Heart left ventricle (tissue), 16 donors: Measurements from ENCODE around the gene KCNAB2. TPM values are rescaled to one million over a fixed set of nuclear protein-coding genes. Genes with fewer than 3 reads are reported as not detected.

Experiments used
- ATAC-seq, 4 donors: fragments of 200-7000 bp; cut with Tn5 transposase; one replicate each; pipeline ENCODE4 v1.9.1; 2020 to 2022; ENCODE audit warnings: moderate library complexity in 4 of 4, mild to moderate bottlenecking in 3 of 4, moderate number of reproducible peaks in 1 of 4
- DNase-seq, 5 donors: peaks; one replicate each; pipeline ENCODE4 v3.0.0-alpha.2; 2020
- H3K27ac ChIP-seq, 12 donors: fragments of 200-600 bp; sonication (generic) in 4 of 12; one replicate each; pipeline versions ENCODE4 v1.5.0 to v1.8.0; 2016 to 2022; ENCODE audit warnings: mild to moderate bottlenecking in 2 of 12
- H3K27me3 ChIP-seq, 9 donors: fragments of 200-600 bp; sonication (generic) in 2 of 9; one replicate each; pipeline versions ENCODE4 v1.5.1 to v1.8.0; 2016 to 2022; ENCODE audit warnings: mild to moderate bottlenecking in 3 of 9
- H3K36me3 ChIP-seq, 9 donors: fragments of 200-600 bp; sonication (generic) in 2 of 9; one replicate each; pipeline versions ENCODE4 v1.5.0 to v1.8.0; 2018 to 2022; ENCODE audit warnings: mild to moderate bottlenecking in 2 of 9
- H3K4me1 ChIP-seq, 12 donors: fragments of 200-600 bp; sonication (generic) in 4 of 12; one replicate each; pipeline versions ENCODE4 v1.5.0 to v1.8.0; 2016 to 2022; ENCODE audit warnings: mild to moderate bottlenecking in 3 of 12
- H3K4me3 ChIP-seq, 12 donors: fragments of 200-600 bp; sonication (generic) in 4 of 12; one replicate each; pipeline versions ENCODE4 v1.5.0 to v1.8.0; 2017 to 2022; ENCODE audit warnings: mild to moderate bottlenecking in 9 of 12, moderate library complexity in 4 of 12
- H3K9me3 ChIP-seq, 12 donors: fragments of 200-600 bp; sonication (generic) in 4 of 12; one replicate each; pipeline versions ENCODE4 v1.5.0 to v1.8.0; 2016 to 2022; ENCODE audit warnings: mild to moderate bottlenecking in 1 of 12
- CTCF ChIP-seq, 12 donors: fragments of 200-600 bp; sonication (generic) in 4 of 12; IDR thresholded peaks; one replicate each; pipeline versions ENCODE4 v1.5.0 to v1.8.0; 2018 to 2022; ENCODE audit warnings: antibody characterized with exemption in 12 of 12, mild to moderate bottlenecking in 5 of 12
- POLR2A ChIP-seq, 2 donors: fragments of 450-650 bp; IDR thresholded peaks; one replicate each; pipeline ENCODE4 v1.6.1; 2017; ENCODE audit warnings: antibody characterized with exemption in 2 of 2, mild to moderate bottlenecking in 2 of 2, moderate library complexity in 2 of 2
- WGBS, 4 donors: extraction: QIAGEN DNeasy Blood & Tissue Kit in 2 of 4; methylation state at CpG; one replicate each; pipeline versions ENCODE4 v1.1.5 to v1.1.7; 2013 to 2018; 5-methylcytosine and 5-hydroxymethylcytosine counted together
- intact Hi-C, 10 donors: fragments of 100-400 bp; cut with DNase I; formaldehyde crosslinking; loops; one replicate each; pipeline versions ENCODE4 v1.11.1 to v1.14.2; 2022
- polyA plus RNA-seq, 2 donors: library from polyadenylated mRNA; stranded (reverse); fragments of 200-250 nt; gene quantifications; one replicate each; pipeline ENCODE4 v1.2.3, GENCODE V29; 2013
- total RNA-seq, 9 donors: library from RNA; depleted of rRNA in 2 of 9; stranded (reverse); fragments of >200 nt in 2 of 9; fragmentation: NEBNext Ultra II Directional in 3 of 9; extraction: Animal tissue kit (Norgen Biotek cat#: 25700) in 3 of 9; gene quantifications; one replicate each; pipeline versions ENCODE4 v1.1.0 to v1.2.4, GENCODE V29; 2016 to 2023
- donor health status: ischemic (EF 13 %, LVEDD 7.1; RV severe dilation, severe dysfunction).
- donor health status: healthy with polysubstance abuse.
- donor health status: DM: no; HTN: yes; CAD: no.
- donor health status: DM: no; HTN: no; CAD: no.
- donor health status: ischemic (EF 25% LVEDD 6.9; RV normal size, moderate dysfunction).
- donor health status: ischemic (EF 25% LVEDD 5.7; RV mildly dilated, moderate dysfunction).
- donor health status: healthy.
- donor health status: DM: yes; HTN: yes; CAD: no.
- donor health status: ischemic (EF 35%, LVEDD 5.7; RV mildly dilated, moderate dysfunction).
- donor health status: nonischemic (EF 11% LVEDD 7.7; RV severe dilation, severe dysfunction).
- donor health status: DM: yes; HTN: yes; CAD: no.
- donor health status: PGD.
- donor health status: ischemic (EF 29% LVEDD 5.4; RV normal size, mild dysfunction).
- donor health status: nonischemic (EF 23%, LVEDD 6.1; RV moderate dilation, normal function).

KCNAB2 gene
- total and polyA plus RNA-seq, 11 donors = 10.7 to 51.4 (median 27.2) TPM

GRCh38 chr1:6000444-6001288, 45.0 kb upstream of the KCNAB2 start:
- Histone ChIP-seq H3K9me3 (no peaks in the 10 kb centered on the region), H3K4me3 (no peak overlapping the region), H3K27me3 (no peaks in the 10 kb centered on the region), H3K4me1 (peaks cover 0 to 18% (median 6%) of the 10 kb centered on the region in 12 donors), H3K36me3 (peaks cover 0 to 7% (median 0%) of the 10 kb centered on the region in 9 donors), H3K27ac (peak overlapping the region in 1 of 12 donors; percentile 95)
- DNase-seq (peak in 2 of 5 donors; percentile 19 to 33), ATAC-seq (no peak)
- TF ChIP-seq POLR2A (IDR thresholded peaks at IDR 0.05) = no peak
- TF ChIP-seq CTCF (IDR thresholded peaks at IDR 0.05) = no peak
- intact Hi-C loops = no loop called here
- WGBS, 4 donors = 83 to 90% (median 87%) methylated on average over 16 to 17 of the region's 17 CpGs

GRCh38 chr1:6001992-6002576, 43.6 kb upstream of the KCNAB2 start:
- TF ChIP-seq CTCF (IDR thresholded peaks at IDR 0.05) (no peak), POLR2A (IDR thresholded peaks at IDR 0.05) (no peak)
- H3K4me1 ChIP-seq = peaks cover 0 to 22% (median 8%) of the 10 kb centered on the region in 12 donors
- ATAC-seq = peak; percentile 40 to 55 (median 44)
- H3K27me3 ChIP-seq = no peaks in the 10 kb centered on the region
- no peaks in the 10 kb centered on the region for H3K36me3 ChIP-seq
- WGBS, 4 donors = 37 to 49% (median 48%) methylated on average over 8 to 13 of the region's 13 CpGs
- intact Hi-C loops = no loop called here
- peak in 4 of 5 donors; percentile 35 to 76 (median 74) for DNase-seq
- H3K9me3 ChIP-seq = no peaks in the 10 kb centered on the region
- H3K4me3 ChIP-seq = peak overlapping the region in 1 of 12 donors; percentile 18
- peak overlapping the region; percentile 28 to 95 (median 84) for H3K27ac ChIP-seq

GRCh38 chr1:6002714-6003501, 42.8 kb upstream of the KCNAB2 start:
- peak overlapping the region; percentile 28 to 95 (median 84) for H3K27ac ChIP-seq
- H3K36me3 ChIP-seq = no peaks in the 10 kb centered on the region
- TF ChIP-seq CTCF (IDR thresholded peaks at IDR 0.05) (peak in 5 of 12 donors; percentile 9 to 34 (median 24)), POLR2A (IDR thresholded peaks at IDR 0.05) (no peak)
- ATAC-seq (peak; percentile 82 to 86 (median 84)), DNase-seq (peak; percentile 61 to 92 (median 74))
- peak overlapping the region in 9 of 12 donors; percentile 5 to 44 (median 32) for H3K4me3 ChIP-seq
- 47 to 61% (median 53%) methylated on average over 27 to 33 of the region's 33 CpGs for WGBS, 4 donors
- H3K9me3 ChIP-seq = no peaks in the 10 kb centered on the region
- peaks cover 0 to 30% (median 11%) of the 10 kb centered on the region in 12 donors for H3K4me1 ChIP-seq
- H3K27me3 ChIP-seq = no peaks in the 10 kb centered on the region
- intact Hi-C loops = no loop called here
